Esophagus squamous epithelium (tissue), 4 donors: ENCODE measurements around the gene PFKL.

Source experiments
- POLR2A ChIP-seq, 4 donors: fragments of 450-650 bp; IDR thresholded peaks; one replicate each; pipeline ENCODE4 v1.6.1; 2017; ENCODE audit warnings: antibody characterized with exemption in 4 of 4, mild to moderate bottlenecking in 4 of 4, moderate library complexity in 3 of 4
- TF ChIP-seq, protein P1 (sequence below), 6 experiments: fragments of 450-650 bp in 4 of 6; fragments of 200-600 bp in 2 of 6; sonication (generic) in 2 of 6; IDR thresholded peaks; one replicate each; pipeline ENCODE4 v1.5.1; 2016 to 2019; ENCODE audit warnings: antibody characterized with exemption in 6 of 6, mild to moderate bottlenecking in 4 of 6, moderate library complexity in 4 of 6

DNA sequence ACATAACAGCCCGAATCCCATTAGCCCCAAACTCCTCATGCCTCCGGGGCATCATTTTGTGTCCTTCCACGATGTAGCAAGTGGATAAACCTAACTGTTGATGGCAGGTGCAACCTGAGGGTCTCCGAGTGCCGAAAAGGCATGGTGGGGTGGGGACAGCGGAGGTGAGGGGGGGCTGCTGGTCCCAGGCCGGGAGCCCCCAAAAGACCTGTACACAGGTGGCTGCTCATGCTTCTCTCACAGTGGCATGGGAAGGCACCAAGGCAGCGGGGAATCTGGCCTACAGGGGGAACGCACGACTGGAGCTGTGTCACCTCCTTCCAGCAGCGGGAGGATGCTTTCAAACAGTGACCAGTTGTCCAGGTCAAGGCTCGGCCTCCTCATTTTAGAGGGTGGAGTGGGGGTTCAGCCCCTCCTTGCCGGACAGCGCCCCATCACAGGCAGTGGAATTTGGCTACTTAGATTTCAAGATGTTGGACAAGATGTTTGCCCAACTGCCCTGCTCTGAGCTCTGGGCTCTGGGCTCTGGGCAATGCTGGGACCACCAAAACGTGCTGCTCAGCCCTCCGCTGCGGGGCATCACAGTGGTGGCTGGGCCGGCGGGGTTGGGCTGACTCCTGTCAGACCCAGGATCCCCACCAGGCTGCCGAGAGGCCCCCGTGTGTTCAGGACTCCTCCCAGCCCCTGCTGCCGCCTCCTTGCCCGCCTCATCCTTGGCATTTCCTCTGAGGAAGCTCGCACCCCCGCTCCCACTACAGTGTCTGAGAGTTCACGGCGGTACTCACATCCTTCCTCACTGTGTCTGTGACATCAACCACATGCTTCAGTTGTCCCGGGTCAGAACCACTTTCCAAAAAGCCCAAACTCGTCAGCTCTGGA, 45.8 kb upstream of the PFKL start:
- TF ChIP-seq, protein P1, sequence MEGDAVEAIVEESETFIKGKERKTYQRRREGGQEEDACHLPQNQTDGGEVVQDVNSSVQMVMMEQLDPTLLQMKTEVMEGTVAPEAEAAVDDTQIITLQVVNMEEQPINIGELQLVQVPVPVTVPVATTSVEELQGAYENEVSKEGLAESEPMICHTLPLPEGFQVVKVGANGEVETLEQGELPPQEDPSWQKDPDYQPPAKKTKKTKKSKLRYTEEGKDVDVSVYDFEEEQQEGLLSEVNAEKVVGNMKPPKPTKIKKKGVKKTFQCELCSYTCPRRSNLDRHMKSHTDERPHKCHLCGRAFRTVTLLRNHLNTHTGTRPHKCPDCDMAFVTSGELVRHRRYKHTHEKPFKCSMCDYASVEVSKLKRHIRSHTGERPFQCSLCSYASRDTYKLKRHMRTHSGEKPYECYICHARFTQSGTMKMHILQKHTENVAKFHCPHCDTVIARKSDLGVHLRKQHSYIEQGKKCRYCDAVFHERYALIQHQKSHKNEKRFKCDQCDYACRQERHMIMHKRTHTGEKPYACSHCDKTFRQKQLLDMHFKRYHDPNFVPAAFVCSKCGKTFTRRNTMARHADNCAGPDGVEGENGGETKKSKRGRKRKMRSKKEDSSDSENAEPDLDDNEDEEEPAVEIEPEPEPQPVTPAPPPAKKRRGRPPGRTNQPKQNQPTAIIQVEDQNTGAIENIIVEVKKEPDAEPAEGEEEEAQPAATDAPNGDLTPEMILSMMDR (IDR thresholded peaks at IDR 0.05), result no peak
- no peak for TF ChIP-seq POLR2A (IDR thresholded peaks at IDR 0.05)
